ENCODE measurements around the gene MCMBP.

MCMBP gene

GRCh38 chr10:119781498-119781897 is 91.1 kb downstream of the MCMBP start:
- DNase-seq: no peak

DNA sequence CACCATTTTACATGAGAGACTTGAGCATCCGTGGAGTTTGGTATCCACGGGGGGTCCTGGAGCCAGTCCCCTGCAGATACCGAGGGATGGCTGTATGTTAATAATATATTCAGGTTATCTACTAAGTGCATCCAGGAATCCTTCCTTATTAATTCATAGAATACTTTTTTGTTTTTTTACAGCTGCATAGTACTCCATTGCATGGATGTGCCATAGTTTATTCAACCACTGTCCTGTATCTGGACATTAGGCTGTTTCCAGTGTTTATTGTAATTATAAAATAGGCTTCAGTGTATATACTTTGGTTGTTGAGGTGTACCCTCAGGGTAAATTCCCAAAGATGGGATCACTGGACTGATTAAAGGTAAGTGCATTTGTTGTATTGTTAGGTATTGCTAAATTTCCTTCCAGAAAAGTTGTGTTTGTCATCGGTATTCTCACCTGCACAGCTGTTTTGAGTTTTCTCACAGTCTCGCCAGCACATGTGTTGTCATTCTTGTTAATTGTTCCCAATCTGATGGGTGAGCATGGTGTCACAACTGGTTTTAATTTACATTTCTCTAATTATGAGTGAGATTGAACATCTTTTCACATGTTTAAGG is 91.7 kb downstream of the MCMBP start:
- no peak for DNase-seq

Measured in NCI-H1930 (cell line).